Measurements from ENCODE around the gene FBXO42. TPM values are rescaled to one million over a fixed set of nuclear protein-coding genes. Genes with fewer than 3 reads are reported as not detected.

FBXO42 gene
- total and polyA plus RNA-seq, 2 of the 8 experiments (the other 6 are each of a cell fraction or from before 2014, with no cell fraction given) = 15.1 to 17.0 TPM

- TF ChIP-seq CHD7 (IDR thresholded peaks at IDR 0.05; ENCODE audit: insufficient replicate concordance, low read length) (no peak), TCF12 (IDR thresholded peaks at IDR 0.05; ENCODE audit: low read depth, low read length) (no peak), CREB1 (IDR thresholded peaks at IDR 0.05) (no peak)
Observed at GRCh38 chr1:16321176-16321867, 31.0 kb downstream of the FBXO42 start (continued).
